Measurements from ENCODE around the gene RGS7. TPM values are rescaled to one million over a fixed set of nuclear protein-coding genes. Genes with fewer than 3 reads are reported as not detected.
A peak's percentile ranks its signal among the peaks of the same experiment; 100 is the strongest.
"Not testable (repeated sequence)": the region's sequence is repeated elsewhere in the genome, so short reads cannot be mapped to it uniquely, and the experiment has no call there.

The RGS7 gene
- total RNA-seq, 4 donors from 2014 or later, result 1.9 TPM; not detected in 3

DNA sequence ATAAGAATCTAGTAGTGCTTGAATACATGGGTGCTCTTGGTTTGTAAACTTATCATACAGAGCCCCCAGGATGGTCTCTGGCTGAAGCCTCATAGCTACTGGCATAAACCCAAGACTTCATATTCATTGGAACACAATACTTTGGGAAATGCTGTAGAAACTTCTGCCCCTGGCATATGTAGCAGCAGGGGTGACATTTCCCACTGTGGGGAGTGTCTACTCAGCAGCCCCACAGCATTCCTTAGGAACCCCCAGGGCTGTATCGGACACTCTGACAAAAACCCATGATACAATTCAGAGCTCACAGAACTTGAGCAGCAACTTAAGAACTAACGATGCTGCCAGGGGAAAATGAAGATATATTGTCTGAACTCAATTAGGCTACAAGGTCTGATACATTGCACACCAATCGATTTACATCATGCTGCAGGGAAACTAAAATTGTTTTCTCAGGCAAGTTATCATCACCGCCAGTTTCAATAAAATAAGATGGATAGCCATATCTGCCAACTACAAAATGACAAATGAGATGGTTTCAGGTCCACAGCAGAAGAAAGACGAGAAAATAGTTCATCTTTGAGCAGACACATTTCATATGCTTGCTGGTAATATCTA is 564.0 kb downstream of the RGS7 start:
- Histone ChIP-seq H3K27ac (no peak overlapping the region), H3K4me1 (no peaks in the 10 kb centered on the region), H3K27me3 (no peaks in the 10 kb centered on the region), H3K36me3 (no peaks in the 10 kb centered on the region), H3K4me3 (no peak overlapping the region), H3K9me3 (no peaks in the 10 kb centered on the region)
- TF ChIP-seq POLR2A (IDR thresholded peaks at IDR 0.05), result no peak
- TF ChIP-seq, protein P1, sequence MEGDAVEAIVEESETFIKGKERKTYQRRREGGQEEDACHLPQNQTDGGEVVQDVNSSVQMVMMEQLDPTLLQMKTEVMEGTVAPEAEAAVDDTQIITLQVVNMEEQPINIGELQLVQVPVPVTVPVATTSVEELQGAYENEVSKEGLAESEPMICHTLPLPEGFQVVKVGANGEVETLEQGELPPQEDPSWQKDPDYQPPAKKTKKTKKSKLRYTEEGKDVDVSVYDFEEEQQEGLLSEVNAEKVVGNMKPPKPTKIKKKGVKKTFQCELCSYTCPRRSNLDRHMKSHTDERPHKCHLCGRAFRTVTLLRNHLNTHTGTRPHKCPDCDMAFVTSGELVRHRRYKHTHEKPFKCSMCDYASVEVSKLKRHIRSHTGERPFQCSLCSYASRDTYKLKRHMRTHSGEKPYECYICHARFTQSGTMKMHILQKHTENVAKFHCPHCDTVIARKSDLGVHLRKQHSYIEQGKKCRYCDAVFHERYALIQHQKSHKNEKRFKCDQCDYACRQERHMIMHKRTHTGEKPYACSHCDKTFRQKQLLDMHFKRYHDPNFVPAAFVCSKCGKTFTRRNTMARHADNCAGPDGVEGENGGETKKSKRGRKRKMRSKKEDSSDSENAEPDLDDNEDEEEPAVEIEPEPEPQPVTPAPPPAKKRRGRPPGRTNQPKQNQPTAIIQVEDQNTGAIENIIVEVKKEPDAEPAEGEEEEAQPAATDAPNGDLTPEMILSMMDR (IDR thresholded peaks at IDR 0.05), result no peak
- no peak for DNase-seq

DNA sequence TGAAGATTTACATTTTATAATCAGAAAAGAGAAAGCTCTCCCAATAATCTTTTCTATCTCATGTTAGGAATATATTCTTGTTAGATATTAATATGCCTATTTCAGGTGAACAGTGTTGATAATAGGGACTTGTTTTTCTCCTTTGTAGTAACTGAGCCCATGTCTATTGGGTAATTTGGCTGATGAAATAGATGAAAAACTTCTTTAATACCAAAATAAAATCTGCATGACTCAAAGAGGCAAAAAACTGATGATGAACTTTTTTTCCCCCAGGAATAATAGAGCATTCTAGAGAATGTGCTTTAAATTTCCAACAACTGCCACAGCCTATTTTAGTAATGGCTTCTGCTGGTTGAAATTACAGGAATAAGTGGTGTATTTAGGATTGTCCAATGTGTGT is 566.1 kb downstream of the RGS7 start:
- no peak for DNase-seq
- no peaks in the 10 kb centered on the region for H3K27me3 ChIP-seq
- no peaks in the 10 kb centered on the region for H3K36me3 ChIP-seq
- H3K4me1 ChIP-seq, result no peaks in the 10 kb centered on the region
- H3K27ac ChIP-seq, result no peak overlapping the region
- no peaks in the 10 kb centered on the region for H3K9me3 ChIP-seq
- TF ChIP-seq POLR2A (IDR thresholded peaks at IDR 0.05), result no peak
- TF ChIP-seq, protein P1 (IDR thresholded peaks at IDR 0.05), result no peak
- H3K4me3 ChIP-seq, result no peak overlapping the region

DNA sequence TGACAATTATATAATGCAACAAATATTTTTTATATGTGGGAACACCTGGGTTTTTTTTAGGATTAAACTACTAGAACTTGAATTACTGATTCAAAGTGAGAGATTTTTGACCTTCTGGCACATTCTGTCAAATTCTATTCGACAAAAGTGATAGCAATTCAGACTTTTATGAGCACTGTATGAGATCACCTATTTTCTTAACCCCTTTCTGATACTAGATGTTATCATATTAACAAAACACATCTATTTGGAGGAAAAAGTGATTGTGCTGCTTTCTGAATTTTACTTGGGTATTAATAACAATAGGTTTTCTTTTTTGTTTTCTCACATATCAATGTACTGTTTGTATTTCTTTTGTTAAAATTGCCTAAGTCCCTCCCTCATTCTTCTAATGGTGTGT is 570.1 kb downstream of the RGS7 start:
- DNase-seq, result no peak
- H3K27me3 ChIP-seq, result no peaks in the 10 kb centered on the region
- no peaks in the 10 kb centered on the region for H3K4me1 ChIP-seq
- no peak overlapping the region for H3K27ac ChIP-seq
- TF ChIP-seq, protein P1 (IDR thresholded peaks at IDR 0.05), result no peak
- TF ChIP-seq POLR2A (IDR thresholded peaks at IDR 0.05), result no peak
- H3K36me3 ChIP-seq, result no peaks in the 10 kb centered on the region
- H3K9me3 ChIP-seq, result no peaks in the 10 kb centered on the region
- no peak overlapping the region for H3K4me3 ChIP-seq

DNA sequence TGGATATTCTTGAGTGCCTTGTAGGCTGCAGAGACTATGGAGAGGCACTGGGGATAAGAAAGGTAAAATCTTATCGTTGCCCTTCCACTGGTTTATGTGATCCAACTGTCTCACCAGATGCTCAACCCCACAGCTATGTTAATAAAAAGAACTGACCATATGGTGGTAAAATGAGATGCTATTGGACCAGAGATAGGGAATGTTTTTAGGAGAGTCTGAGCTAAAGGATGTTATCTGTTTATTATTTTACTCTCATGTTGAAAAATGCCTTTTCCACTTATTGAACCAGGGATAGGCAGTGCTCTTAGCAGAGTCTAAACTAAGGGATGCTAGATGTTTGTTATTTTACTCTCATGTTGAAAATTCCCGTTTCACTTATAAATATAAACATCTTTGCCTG is 572.2 kb downstream of the RGS7 start:
- TF ChIP-seq, protein P1 (IDR thresholded peaks at IDR 0.05), result no peak
- no peak for TF ChIP-seq POLR2A (IDR thresholded peaks at IDR 0.05)

DNA sequence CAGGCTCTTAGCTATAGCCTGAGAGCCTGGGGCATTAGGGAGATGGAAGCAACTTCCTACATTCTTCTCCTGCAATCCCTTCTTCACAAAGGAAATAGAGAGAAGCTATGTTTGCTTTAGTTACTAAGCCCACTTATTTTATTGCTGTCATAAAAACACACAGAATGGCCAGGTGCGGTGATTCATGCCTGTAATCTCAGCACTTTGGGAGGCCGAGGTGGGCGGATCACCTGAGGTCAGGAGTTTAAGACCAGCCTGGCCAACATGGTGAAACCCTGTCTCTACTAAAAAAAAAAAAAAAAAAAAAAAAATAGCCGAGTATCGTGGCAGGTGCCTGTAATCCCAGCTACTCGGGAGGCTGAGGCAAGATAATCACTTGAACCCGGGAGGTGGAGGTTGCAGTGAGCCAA is 573.3 kb downstream of the RGS7 start:
- H3K27ac ChIP-seq, H3K27me3 ChIP-seq, H3K36me3 ChIP-seq, H3K4me3 ChIP-seq, H3K9me3 ChIP-seq, H3K4me1 ChIP-seq: not testable (repeated sequence)
- DNase-seq, result peak in 1 of 3 donors; percentile 81

More for the DNA sequence above, 572.2 kb downstream of the RGS7 start:
- H3K9me3 ChIP-seq, result no peaks in the 10 kb centered on the region
- H3K27ac ChIP-seq, result no peak overlapping the region
- no peaks in the 10 kb centered on the region for H3K4me1 ChIP-seq
- no peak overlapping the region for H3K4me3 ChIP-seq
- DNase-seq, result no peak
- H3K27me3 ChIP-seq, result no peaks in the 10 kb centered on the region
- H3K36me3 ChIP-seq, result no peaks in the 10 kb centered on the region

DNA sequence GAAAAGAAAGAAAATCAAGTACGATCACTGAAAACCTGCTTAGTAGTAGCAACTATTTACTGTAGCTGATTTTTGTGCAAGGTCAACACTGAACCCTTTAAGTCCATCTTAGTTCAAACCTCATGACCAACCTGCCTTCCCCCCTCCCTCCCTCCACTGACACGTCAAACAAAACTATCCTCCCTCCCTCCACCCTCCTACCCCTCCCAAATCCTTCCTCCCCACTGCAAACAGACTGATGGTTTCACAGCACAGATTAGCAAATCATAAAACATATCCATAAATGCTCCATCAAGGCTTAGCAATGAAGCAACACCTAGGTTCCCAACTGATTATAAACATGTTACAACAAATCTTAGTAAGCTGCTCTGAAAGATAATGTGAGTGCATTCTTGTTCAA is 580.8 kb downstream of the RGS7 start:
- Histone ChIP-seq H3K9me3 (no peaks in the 10 kb centered on the region), H3K4me1 (no peaks in the 10 kb centered on the region), H3K4me3 (no peak overlapping the region), H3K27me3 (no peaks in the 10 kb centered on the region), H3K27ac (no peak overlapping the region), H3K36me3 (no peaks in the 10 kb centered on the region)
- TF ChIP-seq, protein P1 (IDR thresholded peaks at IDR 0.05), result no peak
- TF ChIP-seq POLR2A (IDR thresholded peaks at IDR 0.05), result no peak
- DNase-seq, result no peak

Data from Peyer's patch (tissue), 4 donors.